ENCODE results near the gene LPCAT4.

GRCh38 chr15:34336991-34337556 lies 29.9 kb downstream of the LPCAT4 start:
- TF ChIP-seq, protein P1, sequence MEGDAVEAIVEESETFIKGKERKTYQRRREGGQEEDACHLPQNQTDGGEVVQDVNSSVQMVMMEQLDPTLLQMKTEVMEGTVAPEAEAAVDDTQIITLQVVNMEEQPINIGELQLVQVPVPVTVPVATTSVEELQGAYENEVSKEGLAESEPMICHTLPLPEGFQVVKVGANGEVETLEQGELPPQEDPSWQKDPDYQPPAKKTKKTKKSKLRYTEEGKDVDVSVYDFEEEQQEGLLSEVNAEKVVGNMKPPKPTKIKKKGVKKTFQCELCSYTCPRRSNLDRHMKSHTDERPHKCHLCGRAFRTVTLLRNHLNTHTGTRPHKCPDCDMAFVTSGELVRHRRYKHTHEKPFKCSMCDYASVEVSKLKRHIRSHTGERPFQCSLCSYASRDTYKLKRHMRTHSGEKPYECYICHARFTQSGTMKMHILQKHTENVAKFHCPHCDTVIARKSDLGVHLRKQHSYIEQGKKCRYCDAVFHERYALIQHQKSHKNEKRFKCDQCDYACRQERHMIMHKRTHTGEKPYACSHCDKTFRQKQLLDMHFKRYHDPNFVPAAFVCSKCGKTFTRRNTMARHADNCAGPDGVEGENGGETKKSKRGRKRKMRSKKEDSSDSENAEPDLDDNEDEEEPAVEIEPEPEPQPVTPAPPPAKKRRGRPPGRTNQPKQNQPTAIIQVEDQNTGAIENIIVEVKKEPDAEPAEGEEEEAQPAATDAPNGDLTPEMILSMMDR (IDR thresholded peaks at IDR 0.05), result no peak
- no peak for TF ChIP-seq POLR2A (IDR thresholded peaks at IDR 0.05; ENCODE audit: low read depth)
